PC-9 (cell line): ENCODE measurements around the gene MACROD2.

Experiments used
- EZH2 ChIP-seq: fragments of 200-600 bp; sonication (generic); IDR thresholded peaks from 2 replicates; pipeline ENCODE4 v1.8.0; 2017; ENCODE audit warnings: antibody characterized with exemption, low read depth
- TF ChIP-seq, protein P1 (sequence below): fragments of 200-600 bp; sonication (generic); conservative IDR thresholded peaks from 2 replicates; pipeline ENCODE4 v1.6.1; 2017; ENCODE audit warnings: mixed run types, antibody characterized with exemption, mild to moderate bottlenecking, moderate library complexity

DNA sequence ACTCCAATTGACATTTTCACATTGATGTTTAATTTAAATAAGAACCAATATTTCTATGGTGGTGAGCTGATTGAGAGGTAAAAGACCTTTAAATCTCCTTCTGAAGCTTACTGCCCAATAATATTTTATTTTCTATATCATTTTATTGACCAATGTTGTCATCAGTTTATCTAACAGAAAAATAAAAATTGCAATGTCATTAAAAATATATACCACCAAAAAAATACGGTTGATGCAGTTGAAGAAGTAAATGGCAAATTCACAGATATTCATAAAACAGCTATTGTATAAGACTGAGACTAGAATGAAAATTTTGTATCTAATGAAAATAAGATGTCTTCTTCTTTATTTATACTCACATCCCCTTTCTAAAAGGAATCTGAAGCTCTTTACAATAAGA is 1375.1 kb downstream of the MACROD2 start:
- TF ChIP-seq, protein P1, sequence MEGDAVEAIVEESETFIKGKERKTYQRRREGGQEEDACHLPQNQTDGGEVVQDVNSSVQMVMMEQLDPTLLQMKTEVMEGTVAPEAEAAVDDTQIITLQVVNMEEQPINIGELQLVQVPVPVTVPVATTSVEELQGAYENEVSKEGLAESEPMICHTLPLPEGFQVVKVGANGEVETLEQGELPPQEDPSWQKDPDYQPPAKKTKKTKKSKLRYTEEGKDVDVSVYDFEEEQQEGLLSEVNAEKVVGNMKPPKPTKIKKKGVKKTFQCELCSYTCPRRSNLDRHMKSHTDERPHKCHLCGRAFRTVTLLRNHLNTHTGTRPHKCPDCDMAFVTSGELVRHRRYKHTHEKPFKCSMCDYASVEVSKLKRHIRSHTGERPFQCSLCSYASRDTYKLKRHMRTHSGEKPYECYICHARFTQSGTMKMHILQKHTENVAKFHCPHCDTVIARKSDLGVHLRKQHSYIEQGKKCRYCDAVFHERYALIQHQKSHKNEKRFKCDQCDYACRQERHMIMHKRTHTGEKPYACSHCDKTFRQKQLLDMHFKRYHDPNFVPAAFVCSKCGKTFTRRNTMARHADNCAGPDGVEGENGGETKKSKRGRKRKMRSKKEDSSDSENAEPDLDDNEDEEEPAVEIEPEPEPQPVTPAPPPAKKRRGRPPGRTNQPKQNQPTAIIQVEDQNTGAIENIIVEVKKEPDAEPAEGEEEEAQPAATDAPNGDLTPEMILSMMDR: no peak
- TF ChIP-seq EZH2: no peak
